ENCODE data around the gene SNRPB2.

The SNRPB2 gene

DNA sequence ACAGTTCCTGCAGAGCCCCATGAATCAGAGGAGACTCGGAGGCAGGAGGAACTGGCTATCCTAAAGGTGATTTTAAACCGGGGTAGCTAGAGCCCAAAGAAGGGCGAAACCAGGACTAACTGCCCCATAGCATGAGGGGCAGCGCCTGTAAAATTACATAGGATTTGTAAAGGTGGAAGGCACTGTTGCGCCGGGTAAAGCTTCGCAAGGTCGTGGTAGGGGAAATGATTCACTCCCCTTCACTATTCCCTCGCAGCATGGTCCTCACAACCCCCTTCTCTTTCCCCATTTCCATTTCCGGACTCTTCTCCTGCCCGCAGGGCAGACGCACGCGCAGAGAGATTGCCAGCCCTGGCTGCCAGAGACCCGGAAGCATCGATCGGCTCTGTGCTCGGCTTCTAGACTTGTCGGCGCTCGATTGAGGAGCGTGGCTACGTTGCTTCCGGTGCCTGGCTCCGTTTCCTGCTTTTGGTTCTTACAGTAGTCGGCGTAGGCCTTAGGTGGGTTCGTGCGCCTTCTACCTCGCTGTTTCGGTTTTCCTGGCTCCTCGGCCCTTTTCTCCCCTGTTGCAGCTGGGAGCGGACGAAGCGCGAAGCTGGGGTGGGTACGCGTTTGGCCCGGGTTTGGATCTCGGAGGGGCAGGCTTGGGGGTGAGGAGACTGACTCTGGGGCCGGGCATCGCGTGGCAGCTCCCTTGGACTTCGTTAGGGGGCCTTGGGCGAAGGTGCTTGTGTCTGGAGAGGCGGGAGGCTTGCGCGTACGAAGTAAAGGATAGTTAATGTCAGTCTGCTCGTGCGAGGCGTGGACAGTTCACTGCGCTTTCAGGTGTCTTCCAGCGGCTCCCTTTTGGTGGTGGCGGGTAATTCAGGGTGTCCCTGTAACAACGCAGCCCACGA is at the start of gene SNRPB2:
Gene SNRPB2 (plus strand): TSS at position 462 of the 896 bp plus-strand sequence. CDS start 1,677 bp downstream, outside the sequence.
- DNase-seq: peak; percentile 92

DNA sequence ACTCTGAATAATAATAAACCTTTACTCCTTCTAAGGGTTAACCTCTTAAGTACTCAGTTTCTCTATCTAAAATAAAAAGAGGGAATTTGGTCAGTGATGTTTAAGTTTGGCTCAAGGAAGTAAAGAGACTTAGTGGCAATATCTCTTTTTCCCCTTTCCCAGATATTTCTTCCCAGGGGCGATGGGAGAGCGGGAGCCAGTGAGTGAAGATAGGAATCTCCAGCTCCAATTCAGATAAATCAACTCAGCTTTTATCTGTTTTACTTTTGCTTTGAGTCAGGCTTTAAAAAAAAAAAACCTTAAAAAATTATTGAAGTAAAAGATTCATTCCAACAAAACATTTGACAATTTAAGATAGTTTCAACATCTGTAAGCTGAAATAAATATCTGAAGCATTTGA is 45.4 kb upstream of the SNRPB2 start:
- DNase-seq: no peak

DNA sequence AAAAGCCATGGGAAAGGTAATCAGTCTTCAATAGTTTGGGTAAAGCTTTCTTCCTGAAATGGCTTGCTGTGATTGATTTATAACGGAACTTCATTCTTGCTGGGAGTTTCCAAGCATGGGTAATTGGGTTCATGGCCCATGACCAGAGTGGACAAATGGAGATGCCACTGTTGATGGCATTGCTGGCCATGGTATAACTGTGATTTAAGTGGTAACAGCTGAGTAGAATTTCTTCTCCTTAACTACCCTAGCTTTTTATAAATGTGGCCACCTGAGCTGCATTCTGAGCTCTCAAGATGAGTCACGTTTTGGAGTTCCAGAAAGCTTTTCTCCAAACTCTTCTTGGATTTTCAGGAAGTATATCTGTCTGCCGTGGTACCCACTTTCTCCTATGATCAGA is 39.9 kb upstream of the SNRPB2 start:
- DNase-seq: no peak

DNA sequence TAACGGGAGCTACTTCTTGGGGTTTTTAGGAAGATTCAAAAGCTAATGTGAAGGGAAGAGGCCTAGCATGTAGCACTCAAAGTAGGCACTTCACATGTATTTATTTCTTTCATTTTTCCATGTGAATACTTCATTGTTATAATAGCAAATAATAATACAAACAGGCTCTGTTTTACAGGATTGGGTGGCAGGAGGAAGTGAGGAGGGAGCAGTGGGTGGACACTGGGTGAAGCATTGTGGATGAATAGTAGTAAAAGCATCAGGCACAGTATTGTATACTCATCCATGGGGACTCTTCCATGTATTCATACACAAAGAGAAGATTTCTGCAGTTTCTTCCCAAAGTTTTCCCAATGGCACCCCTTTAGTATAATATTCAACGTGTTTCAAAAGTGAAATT is 38.4 kb upstream of the SNRPB2 start:
- DNase-seq: no peak

DNA sequence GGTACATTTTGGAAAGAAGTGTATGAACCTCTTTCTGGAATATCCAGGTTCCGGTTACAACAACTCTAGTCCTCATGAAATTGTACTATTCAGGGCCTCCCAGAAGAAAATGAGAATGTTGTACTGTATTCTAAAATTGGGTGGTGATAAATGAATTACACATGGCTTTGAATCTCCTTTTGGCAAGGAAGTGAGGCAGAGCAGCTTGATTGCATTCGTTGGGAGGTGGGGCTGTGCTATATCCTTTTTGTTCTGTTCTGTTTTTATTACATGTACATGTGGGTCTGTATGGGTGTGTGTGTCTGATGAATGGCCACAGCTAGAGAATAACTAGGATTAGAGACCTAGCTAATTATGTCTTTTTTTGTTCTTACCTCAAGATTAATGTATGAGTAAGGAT is 37.8 kb upstream of the SNRPB2 start:
- no peak for DNase-seq

DNA sequence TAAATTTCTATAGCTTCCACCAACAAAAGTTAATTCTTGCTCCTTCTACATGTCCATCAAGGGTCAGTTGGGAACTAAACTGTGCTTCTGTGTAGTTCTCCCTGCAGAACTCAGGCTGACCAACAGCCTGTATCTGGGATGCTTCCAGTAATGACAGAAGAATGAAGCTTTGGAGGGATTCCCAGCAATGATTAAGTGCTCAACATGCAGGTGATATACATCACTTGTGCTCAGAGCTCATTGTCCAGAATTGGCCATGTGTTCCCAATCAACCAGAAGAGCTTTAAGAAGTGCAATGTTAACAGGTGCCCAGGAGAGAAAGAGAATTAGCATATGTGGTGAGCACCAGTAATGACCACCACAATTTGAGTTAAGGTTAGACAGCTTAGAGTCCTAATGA is 37.4 kb upstream of the SNRPB2 start:
- no peak for DNase-seq

DNA sequence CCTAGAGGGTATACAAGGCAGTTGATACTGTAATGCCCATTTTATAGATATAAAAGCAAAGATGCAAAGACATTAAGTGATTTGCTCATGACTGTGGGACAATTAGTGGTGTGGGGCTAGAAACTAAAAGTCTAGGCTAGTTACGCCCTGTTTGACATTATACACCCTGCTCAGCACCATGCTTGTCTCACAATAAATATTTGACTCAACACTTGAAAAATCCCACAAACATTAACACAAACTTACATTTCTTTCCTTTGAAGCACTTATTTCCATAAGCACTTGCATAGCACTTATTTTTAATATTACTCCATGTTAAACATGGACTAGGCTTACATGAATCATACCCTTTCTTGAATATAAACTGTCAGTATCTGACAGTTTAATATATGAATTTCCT is 36.5 kb upstream of the SNRPB2 start:
- no peak for DNase-seq

DNA sequence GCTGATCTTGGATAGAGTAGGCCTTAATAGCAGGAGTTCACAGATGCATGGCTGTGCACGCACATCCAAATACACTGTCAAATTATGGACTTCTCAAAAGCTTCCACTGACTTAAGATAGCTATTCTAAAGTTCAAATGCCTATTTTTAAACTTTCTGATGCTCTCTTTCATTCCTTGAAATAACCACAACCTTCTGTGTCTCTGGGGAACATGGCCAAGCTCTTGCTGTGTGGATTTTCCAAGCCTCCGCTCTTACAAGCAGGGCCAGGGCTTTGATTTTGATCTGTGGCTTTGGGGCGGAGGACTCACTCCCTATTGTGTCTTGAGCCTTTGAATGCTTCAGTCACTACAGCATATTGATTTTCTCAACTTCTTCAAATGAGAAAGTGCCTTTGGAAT is 35.7 kb upstream of the SNRPB2 start:
- DNase-seq: no peak

DNA sequence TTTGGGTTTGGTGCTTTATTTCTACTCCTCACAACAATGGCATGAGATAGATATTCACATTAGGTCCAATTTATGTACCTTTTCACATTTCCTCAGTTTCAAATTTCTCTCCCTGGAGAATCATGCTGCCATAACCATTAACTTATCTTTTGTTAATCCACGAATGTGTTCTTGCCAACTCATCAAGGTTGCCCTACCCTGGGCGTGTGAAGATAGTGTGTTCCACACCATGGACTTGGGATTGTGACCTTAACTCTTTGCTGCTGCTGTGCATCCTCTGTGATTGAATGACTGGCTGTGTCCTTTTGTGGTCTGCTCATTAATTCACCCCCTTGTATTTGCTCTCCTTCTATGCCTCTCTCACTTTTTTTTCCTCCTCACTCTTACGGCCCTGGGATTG is 34.2 kb upstream of the SNRPB2 start:
- no peak for DNase-seq

DNA sequence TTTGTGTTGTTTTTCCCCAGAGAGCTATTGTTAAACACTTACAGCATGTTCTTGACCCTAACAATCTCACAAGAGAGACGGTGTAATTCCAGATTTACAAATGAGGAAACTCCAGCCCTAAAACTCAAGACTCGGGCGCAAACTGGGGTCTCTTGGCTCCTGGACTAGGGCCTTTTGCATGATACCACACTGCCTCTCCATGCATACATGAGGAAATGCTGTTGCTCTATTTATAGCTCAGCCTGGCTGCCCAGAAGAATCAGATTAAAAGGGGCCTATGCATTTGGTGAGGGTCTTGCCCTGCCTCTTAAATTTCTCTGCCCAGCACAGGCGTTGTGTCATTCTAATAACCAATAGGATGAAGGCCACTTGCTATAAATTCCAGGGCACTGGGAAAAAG is 30.5 kb upstream of the SNRPB2 start:
- no peak for DNase-seq

DNA sequence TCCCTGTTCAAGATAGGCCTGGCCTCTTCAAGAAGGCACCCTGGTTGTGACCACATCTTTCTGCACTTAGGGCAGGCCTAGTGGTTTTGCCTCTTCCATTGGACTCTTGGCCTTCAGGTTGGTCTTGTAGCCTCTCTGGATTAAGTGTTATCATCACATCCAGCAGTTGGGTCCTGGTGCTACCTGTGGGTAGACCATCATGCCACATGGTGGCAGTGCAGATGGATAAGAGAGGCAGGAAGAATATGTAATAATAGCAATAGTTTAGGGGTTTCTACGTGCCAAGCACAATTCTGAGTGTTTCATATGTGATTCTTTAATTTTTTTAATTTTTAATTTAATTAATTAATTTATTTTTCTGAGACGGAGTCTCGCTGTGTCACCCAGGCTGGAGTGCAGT is 28.5 kb upstream of the SNRPB2 start:
- no peak for DNase-seq

DNA sequence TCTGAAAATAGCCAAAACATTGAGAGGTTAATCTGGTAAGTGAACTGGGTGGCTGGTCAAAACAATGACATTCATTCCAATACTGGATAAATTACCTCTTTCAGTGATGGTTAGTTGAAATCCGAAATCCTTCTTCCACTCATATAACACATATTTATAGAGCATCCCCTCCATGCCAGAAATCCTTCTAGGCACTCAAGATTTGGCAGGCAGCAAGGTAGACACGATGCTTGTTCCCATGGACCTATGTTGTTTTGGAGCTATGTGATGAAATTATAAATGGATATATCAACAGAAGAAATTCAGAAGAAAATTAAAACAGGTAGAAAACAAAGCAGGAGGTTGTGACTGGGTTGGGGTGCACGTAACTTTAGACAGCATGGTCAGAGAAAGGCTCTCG is 26.3 kb upstream of the SNRPB2 start:
- DNase-seq: no peak

DNA sequence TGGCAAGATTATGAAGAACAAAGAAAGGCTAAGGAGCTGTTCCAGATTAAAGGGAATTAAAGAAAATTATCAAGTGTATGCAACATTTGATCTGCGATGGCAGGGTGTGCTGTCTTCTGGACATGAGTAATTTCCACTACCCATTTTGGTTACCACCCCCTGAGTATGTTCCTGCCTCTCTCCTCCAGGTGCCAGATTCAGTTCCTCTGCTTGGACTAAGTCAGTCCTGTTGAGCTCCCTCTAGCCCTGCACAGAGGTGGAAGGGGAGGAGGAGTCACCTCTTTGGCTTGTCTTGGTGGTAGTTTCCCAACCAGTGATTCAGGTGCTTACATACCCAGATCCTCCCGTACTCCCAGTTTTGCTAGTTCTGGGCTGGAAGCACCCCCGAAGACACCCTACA is 22.2 kb upstream of the SNRPB2 start:
- no peak for DNase-seq

DNA sequence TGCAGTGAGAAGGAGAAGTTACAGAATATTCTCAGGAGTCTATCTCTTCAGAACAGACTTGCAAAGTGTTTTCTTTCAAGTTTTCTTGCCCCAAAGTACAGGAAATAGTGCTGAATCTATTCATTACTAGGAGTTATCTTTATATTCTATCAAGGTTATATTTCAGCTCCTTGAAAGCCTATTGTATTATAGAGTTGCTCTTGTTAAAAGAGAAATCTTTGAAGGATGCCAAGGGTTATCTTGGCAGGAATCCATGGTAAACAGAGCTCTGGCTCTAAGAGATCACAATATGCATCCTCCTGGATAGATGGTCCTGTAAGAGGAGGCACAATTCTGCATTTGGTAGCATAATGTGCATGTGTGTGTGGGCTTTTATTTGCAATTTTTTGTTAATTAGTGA is 21.2 kb upstream of the SNRPB2 start:
- DNase-seq: no peak

DNA sequence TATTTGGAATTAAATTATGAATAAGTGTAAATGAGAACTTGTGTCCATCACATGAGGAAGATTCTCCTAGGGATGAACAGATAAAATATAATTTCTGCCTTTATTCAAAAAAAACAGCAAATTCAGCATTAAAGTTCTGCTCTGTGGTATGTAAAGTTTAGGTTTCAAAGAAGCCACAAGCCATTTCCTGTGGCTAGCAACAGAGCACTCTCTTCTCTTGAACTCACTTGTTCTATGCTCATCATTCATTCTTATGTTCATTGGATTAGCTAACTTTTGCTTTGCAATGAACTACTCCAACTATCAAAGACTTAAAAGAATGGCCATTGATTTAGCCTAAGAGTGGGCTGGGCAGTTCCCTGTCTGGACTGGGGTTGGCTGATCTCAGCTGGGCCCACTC is 20.8 kb upstream of the SNRPB2 start:
- DNase-seq: no peak

DNA sequence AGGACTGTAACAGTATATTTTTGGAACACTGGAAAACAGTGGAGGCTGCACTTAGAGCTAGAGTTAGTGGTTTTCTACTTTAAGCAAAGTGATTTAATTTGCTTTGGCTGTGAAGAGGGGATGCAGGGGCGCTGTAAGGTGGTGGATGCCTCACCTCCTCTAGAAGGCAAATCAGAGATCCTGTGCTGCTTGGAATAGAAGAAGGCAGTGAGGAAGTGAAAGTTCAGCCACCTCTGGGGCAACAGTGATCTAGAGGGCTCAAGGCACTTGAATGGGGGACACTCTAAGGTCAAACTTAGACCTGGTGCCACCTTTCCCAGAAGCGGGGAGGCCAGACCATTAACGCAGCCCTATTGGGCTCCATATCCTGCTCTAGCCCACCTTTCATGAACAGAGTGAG is 19.0 kb upstream of the SNRPB2 start:
- no peak for DNase-seq

DNA sequence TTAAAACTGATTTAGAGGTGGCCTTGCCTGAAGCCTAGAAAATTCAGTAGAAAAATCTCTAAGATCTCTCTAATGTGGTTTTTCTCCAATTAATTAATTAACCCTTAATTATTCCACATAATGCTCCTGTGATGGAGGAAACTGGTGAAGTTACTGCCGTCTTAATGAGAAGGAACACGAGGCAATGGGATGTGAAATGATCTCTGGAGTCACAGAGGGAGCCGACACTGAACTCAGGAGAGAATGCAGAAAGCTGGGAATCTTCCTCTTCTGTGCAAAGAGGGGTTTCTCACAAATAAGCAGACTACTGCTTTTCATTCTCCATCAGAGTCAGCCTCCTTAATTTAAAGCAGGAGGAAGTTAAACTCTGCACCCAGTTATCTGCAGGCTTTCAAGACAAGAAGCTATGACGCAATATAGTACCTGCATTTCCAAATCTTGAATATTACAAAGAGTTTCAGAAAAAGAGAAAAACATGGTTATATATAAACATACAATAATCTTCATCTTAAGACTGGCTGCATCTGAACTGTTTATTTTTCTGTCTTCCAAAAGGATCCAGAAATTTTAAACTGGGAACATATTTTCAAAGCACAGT is 18.1 kb upstream of the SNRPB2 start:
- DNase-seq: no peak

DNA sequence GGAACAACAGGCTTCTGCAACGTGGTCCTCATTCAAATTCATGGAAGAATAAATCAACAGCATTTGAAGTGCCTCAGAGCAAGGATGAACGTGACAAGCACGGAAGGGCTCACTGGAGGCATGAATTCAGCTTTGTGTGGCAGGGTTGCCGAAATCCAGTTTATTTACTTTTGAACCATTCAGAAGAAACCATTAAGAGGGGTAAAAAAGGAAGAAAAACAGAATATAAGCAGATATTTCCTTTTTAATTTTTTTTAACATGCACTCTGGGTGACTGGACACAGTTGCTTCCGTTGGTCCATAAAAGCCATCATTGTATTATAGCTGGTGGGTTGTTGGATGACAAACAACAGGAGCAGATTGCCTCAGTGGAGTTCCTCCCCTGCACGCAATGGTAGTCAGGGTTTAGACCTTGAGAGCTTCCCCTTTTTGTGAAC is 17.3 kb upstream of the SNRPB2 start:
- no peak for DNase-seq

DNA sequence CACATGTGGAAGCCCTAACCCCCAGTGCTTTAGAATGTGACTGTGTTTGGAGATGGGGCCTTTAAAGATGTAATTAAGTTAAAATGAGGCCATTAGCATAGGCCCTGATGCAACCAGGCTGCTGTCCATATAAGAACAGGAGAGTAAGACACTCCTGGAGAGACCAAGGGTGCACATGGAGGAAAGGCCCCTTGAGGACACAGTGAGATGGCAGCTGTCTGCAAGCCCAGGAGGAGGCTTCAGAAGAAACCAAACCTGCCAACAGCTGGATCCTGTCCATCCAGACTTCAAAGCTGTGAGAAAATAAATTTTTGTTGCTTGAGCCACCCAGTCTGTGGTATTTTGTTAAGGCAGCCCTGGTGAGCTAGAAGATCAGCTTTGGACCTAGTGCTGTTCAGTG is 16.8 kb upstream of the SNRPB2 start:
- no peak for DNase-seq

DNA sequence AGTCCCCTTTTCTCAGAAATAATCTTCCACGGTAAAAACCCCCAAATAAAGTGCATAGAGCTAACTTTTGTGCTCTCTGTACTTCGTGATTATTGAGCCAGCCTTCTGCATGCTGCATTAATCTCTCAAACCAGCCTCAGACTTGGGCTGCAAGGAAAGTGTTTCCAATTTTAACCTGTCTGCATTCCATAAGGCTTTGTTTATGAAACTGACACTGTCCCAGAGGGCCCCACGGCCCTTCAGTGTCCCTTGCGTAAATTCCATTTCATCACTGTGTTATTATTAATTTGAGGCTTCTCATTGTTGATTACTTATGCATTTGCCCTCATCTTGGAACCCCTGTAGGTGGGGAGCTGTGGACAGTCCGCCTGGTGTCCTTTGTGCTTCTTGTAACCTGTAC is 15.6 kb upstream of the SNRPB2 start:
- DNase-seq: no peak

DNA sequence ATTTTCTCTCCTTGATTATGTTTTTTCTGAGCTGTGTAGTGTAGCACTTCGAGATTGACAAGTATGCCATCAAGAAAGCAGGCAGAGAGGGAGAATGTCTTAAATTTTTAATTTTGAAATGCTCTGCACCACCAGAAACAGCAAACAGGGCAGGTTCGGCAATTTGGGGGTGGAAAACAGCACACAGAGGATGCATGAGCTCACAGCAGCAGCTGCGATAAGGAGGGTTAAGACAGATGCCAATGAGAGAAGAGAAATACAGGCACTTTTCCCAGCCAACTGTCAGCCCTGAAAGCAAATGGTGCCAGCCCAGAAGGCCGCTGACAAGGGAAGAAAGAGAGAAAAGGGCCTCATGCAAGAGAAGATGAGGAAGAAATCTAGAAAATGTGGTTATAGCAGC is 15.1 kb upstream of the SNRPB2 start:
- no peak for DNase-seq

DNA sequence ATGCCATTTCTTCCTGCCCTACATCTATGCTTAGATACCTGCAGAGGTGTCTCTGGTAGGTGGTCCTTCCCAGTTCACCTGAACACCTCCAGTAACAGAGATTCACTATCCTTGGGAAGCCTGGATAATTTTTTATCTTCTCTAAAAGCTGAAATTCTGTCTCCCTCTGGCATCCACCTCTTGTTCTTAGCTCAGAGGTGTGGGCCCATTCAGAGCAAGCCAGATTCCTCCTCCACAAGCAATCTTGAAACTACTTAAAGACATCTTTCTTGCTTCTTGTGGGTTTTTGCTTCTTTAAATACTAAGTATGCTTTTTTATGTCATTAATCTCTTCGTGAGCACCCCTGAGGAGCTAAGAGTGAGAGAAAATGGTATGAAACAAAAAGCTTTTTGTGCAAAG is 10.4 kb upstream of the SNRPB2 start:
- no peak for DNase-seq

DNA sequence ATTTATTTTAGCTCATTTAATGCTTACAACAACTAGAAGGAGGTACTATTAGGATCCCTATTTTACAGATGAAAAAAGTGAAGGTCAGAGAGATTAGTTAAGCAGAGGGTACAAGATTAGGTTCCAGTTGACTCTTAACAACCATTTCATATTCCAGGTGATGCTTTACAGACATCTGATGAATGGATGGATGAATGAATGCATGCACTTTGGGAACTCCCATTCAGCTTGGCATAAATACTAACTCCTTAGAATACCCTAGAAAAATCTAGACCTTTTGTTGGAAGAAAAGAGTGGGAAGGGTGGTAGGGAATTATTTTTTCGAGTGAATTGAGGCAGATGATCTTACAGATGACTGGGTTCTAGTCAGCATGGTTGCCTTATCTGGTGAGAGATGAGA is 746 bp upstream of the SNRPB2 start:
- no peak for DNase-seq

DNA sequence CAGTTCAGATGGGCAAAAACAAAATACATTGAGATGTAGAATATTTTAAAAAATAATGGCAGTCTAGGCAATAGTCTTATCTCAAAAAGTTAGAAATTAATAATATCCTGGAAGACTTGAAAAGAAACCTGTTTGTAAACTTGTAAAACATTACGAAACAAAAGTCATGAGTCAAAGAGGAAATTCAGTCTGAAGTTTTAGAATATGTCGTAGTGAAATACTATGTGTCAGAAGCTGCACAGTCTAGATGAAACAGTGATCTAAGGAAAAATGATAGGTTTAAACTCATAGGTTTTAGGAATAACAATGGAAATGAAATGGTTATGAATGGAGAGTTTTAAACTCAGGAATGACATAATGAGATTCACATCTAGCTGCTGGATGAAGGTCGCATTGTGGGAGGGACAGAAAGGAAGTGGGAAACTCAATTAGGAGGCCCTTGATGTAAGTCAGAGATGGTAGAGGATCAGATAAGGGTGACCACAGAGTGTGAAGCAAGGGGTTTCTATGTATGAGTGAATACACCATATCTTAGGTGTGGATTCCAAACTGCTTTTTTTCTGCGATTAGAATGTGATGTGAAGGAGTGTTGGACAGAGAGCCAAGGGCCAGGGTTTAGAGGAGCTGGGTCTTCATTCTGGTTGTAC is 2.8 kb downstream of the SNRPB2 start:
- no peak for DNase-seq
